VCaP (cell line): ENCODE results near the gene DES.

ENCODE experiments used
- H3K27ac ChIP-seq: fragments of 450-650 bp; 2 replicates; pipeline ENCODE4 v1.5.1; 2017
- CTCF ChIP-seq: fragments of 450-650 bp; conservative IDR thresholded peaks from 2 replicates; pipeline ENCODE4 v1.5.1; 2017; ENCODE audit warnings: mild to moderate bottlenecking, moderate library complexity

Gene DES

GRCh38 chr2:219408204-219408603, 10.0 kb upstream of the DES start:
- H3K27ac ChIP-seq, result no peak overlapping the region
- no peak for TF ChIP-seq CTCF

- no peak for TF ChIP-seq CTCF
- H3K27ac ChIP-seq, result no peak overlapping the region
Observed at GRCh38 chr2:219408631-219409030, 9.5 kb upstream of the DES start.

- TF ChIP-seq CTCF, result no peak
- H3K27ac ChIP-seq, result no peak overlapping the region
Observed at GRCh38 chr2:219409619-219410018, 8.6 kb upstream of the DES start.

- no peak for TF ChIP-seq CTCF
- no peak overlapping the region for H3K27ac ChIP-seq
Observed at GRCh38 chr2:219410390-219410789, 7.8 kb upstream of the DES start.

- H3K27ac ChIP-seq, result no peak overlapping the region
- TF ChIP-seq CTCF, result no peak
Observed at GRCh38 chr2:219414857-219415256, 3.3 kb upstream of the DES start.

- H3K27ac ChIP-seq, result no peak overlapping the region
- no peak for TF ChIP-seq CTCF
Observed at GRCh38 chr2:219415580-219416234, 2.5 kb upstream of the DES start.

GRCh38 chr2:219416235-219416602, 2.0 kb upstream of the DES start:
- H3K27ac ChIP-seq, result no peak overlapping the region
- TF ChIP-seq CTCF, result no peak
